ENCODE results near the gene PC. TPM values are rescaled to one million over a fixed set of nuclear protein-coding genes. Genes with fewer than 3 reads are reported as not detected.

The PC gene
- total and polyA plus RNA-seq, 9 donors = 4.2 to 27.5 (median 14.7) TPM

DNA sequence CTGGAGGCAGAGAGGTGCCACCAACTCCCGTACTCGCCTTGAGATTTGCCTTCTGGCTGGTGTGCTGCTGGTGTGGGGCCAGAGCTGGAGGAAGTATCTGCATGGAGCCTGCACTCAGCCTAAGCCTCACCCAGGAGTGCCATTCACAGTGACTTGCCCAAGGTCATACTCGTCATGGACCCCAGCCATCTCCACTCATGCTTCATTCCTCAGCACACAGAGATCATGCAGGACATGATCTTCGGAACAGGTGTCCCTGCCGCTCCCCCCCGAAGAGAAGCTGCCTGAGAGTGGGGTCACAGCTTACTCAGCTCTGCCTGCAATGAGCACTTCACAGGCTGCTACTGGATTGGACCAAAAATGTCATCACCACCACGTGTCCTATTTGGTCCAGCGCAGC lies 49.0 kb downstream of the PC start:
- DNase-seq = no peak
- 92 to 97% (median 93%) methylated on average over 8 of the region's 8 CpGs for WGBS, 3 donors
- Histone ChIP-seq H3K4me1 (ENCODE audit: insufficient read depth) (peaks cover 20% of the 10 kb centered on the region), H3K4me3 (no peak overlapping the region), H3K27ac (no peak overlapping the region), H3K27me3 (no peaks in the 10 kb centered on the region), H3K9me3 (no peaks in the 10 kb centered on the region), H3K36me3 (no peaks in the 10 kb centered on the region)
- no peak for TF ChIP-seq EP300 (IDR thresholded peaks at IDR 0.05)
- TF ChIP-seq, protein P1, sequence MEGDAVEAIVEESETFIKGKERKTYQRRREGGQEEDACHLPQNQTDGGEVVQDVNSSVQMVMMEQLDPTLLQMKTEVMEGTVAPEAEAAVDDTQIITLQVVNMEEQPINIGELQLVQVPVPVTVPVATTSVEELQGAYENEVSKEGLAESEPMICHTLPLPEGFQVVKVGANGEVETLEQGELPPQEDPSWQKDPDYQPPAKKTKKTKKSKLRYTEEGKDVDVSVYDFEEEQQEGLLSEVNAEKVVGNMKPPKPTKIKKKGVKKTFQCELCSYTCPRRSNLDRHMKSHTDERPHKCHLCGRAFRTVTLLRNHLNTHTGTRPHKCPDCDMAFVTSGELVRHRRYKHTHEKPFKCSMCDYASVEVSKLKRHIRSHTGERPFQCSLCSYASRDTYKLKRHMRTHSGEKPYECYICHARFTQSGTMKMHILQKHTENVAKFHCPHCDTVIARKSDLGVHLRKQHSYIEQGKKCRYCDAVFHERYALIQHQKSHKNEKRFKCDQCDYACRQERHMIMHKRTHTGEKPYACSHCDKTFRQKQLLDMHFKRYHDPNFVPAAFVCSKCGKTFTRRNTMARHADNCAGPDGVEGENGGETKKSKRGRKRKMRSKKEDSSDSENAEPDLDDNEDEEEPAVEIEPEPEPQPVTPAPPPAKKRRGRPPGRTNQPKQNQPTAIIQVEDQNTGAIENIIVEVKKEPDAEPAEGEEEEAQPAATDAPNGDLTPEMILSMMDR (IDR thresholded peaks at IDR 0.05) = no peak
- no peak for TF ChIP-seq POLR2A (IDR thresholded peaks at IDR 0.05)
- intact Hi-C loops (cut with DNase I) = no loop called here

DNA sequence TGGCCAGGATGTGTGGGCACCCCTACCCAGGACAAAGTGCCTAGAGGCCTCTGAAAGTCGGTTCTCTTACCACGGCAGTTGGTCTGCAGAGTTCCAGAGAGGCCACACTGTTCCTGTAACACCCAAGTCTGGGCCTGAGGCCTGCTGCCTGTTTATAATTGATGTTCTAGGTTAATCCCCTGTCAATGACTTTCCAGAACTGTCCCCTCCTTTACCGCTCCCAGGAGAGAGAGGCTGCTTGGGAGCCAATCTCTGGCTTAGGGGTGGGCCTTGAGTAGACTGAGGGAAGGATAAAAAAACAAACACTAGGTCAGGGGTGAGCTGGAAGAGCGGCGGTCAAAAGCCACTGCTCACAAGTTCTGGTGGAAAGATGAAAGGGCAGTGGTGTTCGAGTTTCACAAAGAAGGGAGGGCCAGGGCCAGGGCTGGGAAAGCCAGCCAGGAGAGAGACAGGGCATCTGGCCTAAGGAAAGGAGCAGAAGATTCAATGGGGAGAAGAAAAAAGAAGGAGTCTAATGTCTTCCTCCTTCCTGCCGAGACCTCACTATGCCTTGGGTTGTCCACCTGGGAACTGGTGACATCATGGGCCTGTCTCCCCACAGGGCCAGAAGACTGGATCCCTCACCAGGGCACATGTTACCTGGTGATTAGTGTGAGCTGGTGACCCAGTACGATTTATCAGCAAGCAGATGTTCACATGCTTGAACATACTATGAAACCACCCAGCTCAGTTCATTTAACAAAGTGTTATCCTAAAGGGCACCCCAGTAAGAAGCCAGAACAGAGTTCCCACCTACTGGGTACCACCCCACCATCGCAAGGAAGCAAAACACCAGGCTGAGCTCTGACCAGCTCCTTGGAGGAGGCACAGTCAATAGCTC lies 50.2 kb downstream of the PC start:
- Histone ChIP-seq H3K27ac (no peak overlapping the region), H3K36me3 (no peaks in the 10 kb centered on the region), H3K4me1 (ENCODE audit: insufficient read depth) (peaks cover 20% of the 10 kb centered on the region), H3K4me3 (no peak overlapping the region), H3K27me3 (no peaks in the 10 kb centered on the region), H3K9me3 (no peaks in the 10 kb centered on the region)
- WGBS, 3 donors = 82 to 85% (median 83%) methylated on average over 9 of the region's 9 CpGs
- no peak for DNase-seq
- TF ChIP-seq POLR2A (IDR thresholded peaks at IDR 0.05) = no peak
- TF ChIP-seq, protein P1 (IDR thresholded peaks at IDR 0.05) = no peak
- no peak for TF ChIP-seq EP300 (IDR thresholded peaks at IDR 0.05)
- intact Hi-C loops (cut with DNase I) = no loop called here

DNA sequence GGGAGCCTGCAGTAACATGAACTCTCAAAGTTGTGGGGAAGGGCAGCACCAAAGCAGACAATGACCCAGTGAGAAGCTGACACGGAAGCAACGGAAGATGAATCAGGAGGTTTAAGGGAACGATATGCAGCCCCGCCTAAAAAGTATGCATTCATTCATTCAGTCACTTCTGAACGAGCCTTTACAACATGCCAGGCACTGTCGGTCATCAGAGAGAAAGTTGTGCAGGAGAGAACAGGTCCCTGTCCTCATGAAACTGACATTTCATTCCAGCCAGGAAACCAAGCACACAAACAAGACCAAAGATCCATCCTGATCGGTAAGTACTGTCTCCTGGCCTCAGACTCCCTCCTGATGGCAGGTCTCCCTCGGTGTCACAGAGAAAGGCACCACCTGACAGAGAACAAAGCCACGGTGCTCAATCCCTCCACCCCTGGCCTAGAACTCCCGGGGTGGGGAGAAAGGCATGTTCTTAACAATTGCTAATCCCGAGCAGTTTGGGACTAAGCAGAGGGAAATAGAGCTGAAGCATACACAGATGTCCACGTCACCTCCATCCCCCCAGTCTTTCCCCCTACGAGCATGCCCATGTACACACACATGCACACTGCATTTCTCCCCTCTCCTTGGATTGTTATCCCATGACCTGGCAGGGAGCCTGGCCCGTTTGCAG lies 52.0 kb downstream of the PC start:
- TF ChIP-seq EP300 (IDR thresholded peaks at IDR 0.05) (no peak), POLR2A (IDR thresholded peaks at IDR 0.05) (no peak)
- TF ChIP-seq, protein P1 (IDR thresholded peaks at IDR 0.05) = no peak

DNA sequence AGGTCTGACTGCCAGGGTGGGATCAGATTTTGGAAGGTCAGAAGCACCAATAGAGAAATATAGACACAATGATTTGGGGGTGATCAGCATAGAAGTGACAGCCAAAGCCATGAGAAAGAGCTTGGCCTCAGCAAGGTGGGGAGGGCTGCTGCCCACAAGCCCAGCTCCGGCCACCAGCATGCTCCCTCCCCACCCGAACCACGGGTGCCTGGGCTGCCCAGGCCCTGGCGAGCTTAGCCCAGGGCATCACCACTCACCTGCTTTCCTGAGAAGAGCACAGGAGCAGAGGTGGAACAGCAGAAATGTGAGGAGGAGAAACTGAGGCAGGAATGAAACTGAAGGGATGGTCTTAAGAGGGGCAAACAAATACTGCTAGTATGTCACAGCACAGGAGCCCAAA lies 52.6 kb downstream of the PC start:
- intact Hi-C loops (cut with DNase I) = no loop called here

More for the DNA sequence above, 52.0 kb downstream of the PC start:
- peak overlapping the region in 1 of 2 donors; percentile 4 for H3K27ac ChIP-seq
- DNase-seq = peak; percentile 40 to 78 (median 51)
- H3K4me3 ChIP-seq = no peak overlapping the region
- WGBS, 3 donors = 51 to 56% (median 51%) methylated on average over 14 of the region's 14 CpGs
- no peaks in the 10 kb centered on the region for H3K9me3 ChIP-seq
- intact Hi-C loops (cut with DNase I) = no loop called here
- peaks cover 25% of the 10 kb centered on the region for H3K4me1 ChIP-seq (ENCODE audit: insufficient read depth)
- H3K27me3 ChIP-seq = no peaks in the 10 kb centered on the region
- H3K36me3 ChIP-seq = no peaks in the 10 kb centered on the region

More for the DNA sequence above, 52.6 kb downstream of the PC start:
- H3K27me3 ChIP-seq = no peaks in the 10 kb centered on the region
- peaks cover 25% of the 10 kb centered on the region for H3K4me1 ChIP-seq (ENCODE audit: insufficient read depth)
- no peak for DNase-seq
- H3K36me3 ChIP-seq = no peaks in the 10 kb centered on the region
- H3K27ac ChIP-seq = no peak overlapping the region
- TF ChIP-seq POLR2A (IDR thresholded peaks at IDR 0.05) (no peak), EP300 (IDR thresholded peaks at IDR 0.05) (no peak)
- TF ChIP-seq, protein P1 (IDR thresholded peaks at IDR 0.05) = no peak
- H3K9me3 ChIP-seq = no peaks in the 10 kb centered on the region
- 86 to 96% (median 93%) methylated on average over 4 of the region's 4 CpGs for WGBS, 3 donors
- H3K4me3 ChIP-seq = no peak overlapping the region

All from ovary (tissue), 9 donors.